PC-9 (cell line): ENCODE measurements around the gene JKAMP. TPM values are rescaled to one million over a fixed set of nuclear protein-coding genes. Genes with fewer than 3 reads are reported as not detected.

Experiments
- BruUV-seq: library from RNA; stranded (reverse); fragments of 400-500 nt; replicated peaks from 2 replicates; lab custom pipeline; 2021; lab: Mats Ljungman, UMichigan
- CTCF ChIA-PET: fragments of 300-600 bp; sonication (Branson Sonifier 250); formaldehyde crosslinking; loops from one replicate; lab custom pipeline; 2022; ENCODE audit warnings: antibody characterized with exemption; lab: Charles Lee
- POLR2A ChIA-PET: fragments of 300-600 bp; sonication (Branson Sonifier 250); formaldehyde crosslinking; loops from one replicate; lab custom pipeline; 2022; ENCODE audit warnings: antibody characterized with exemption; ENCODE audit not compliant: unreplicated experiment; lab: Charles Lee
- DNase-seq, 2 experiments: peaks; one replicate each; pipeline versions ENCODE4 v3.0.0 to v3.0.0-alpha.2; 2015 to 2022; ENCODE audit warnings: mixed read lengths in 1 of 2
- H2AFZ ChIP-seq: fragments of 200-600 bp; sonication (generic); 2 replicates; pipeline ENCODE4 v1.8.1; 2017; ENCODE audit warnings: antibody characterized with exemption
- H3F3A ChIP-seq: fragments of 200-600 bp; sonication (generic); 2 replicates; pipeline ENCODE4 v1.8.1; 2017; ENCODE audit warnings: antibody characterized with exemption, mild to moderate bottlenecking, low read depth; ENCODE audit not compliant: insufficient read depth
- H3K27ac ChIP-seq: fragments of 200-600 bp; sonication (generic); 2 replicates; pipeline ENCODE4 v1.6.1; 2016; ENCODE audit warnings: mixed run types
- H3K27me3 ChIP-seq: fragments of 200-600 bp; sonication (generic); 2 replicates; pipeline ENCODE4 v1.6.1; 2016; ENCODE audit warnings: low read depth, mixed run types; ENCODE audit not compliant: insufficient read depth
- H3K36me3 ChIP-seq: fragments of 200-600 bp; sonication (generic); 2 replicates; pipeline ENCODE4 v1.6.1; 2016; ENCODE audit warnings: low read depth, mixed run types
- H3K4me1 ChIP-seq: fragments of 200-600 bp; sonication (generic); replicated peaks from 2 replicates; pipeline ENCODE4 v1.6.1; 2016; ENCODE audit warnings: mixed run types; ENCODE audit not compliant: insufficient read depth
- H3K4me2 ChIP-seq: fragments of 200-600 bp; sonication (generic); 2 replicates; pipeline ENCODE4 v1.6.1; 2017; ENCODE audit warnings: mixed run types
- H3K4me3 ChIP-seq: fragments of 200-600 bp; sonication (generic); 2 replicates; pipeline ENCODE4 v1.6.1; 2016; ENCODE audit warnings: mixed run types
- H3K79me2 ChIP-seq: fragments of 200-600 bp; sonication (generic); 2 replicates; pipeline ENCODE4 v1.6.1; 2017; ENCODE audit warnings: low read depth, mixed run types
- H3K9me2 ChIP-seq: fragments of 200-600 bp; sonication (generic); 2 replicates; pipeline ENCODE4 v1.8.1; 2017; ENCODE audit warnings: mild to moderate bottlenecking; ENCODE audit not compliant: insufficient read depth
- H3K9me3 ChIP-seq: fragments of 200-600 bp; sonication (generic); 2 replicates; pipeline ENCODE4 v1.8.1; 2016; ENCODE audit warnings: low read depth; ENCODE audit not compliant: insufficient read depth
- H4K20me1 ChIP-seq: fragments of 200-600 bp; sonication (generic); 2 replicates; pipeline ENCODE4 v1.8.1; 2017; ENCODE audit not compliant: insufficient read depth
- CTCF ChIP-seq: fragments of 200-600 bp; sonication (generic); conservative IDR thresholded peaks from 2 replicates; pipeline ENCODE4 v1.6.1; 2017; ENCODE audit warnings: mixed run types, antibody characterized with exemption, mild to moderate bottlenecking, moderate library complexity
- EZH2 ChIP-seq: fragments of 200-600 bp; sonication (generic); IDR thresholded peaks from 2 replicates; pipeline ENCODE4 v1.8.0; 2017; ENCODE audit warnings: antibody characterized with exemption, low read depth
- intact Hi-C: fragments of 100-400 bp; cut with micrococcal nuclease; formaldehyde crosslinking; loops from one replicate; pipeline ENCODE4 v1.10.0; 2022; ENCODE audit not compliant: unreplicated experiment
- total RNA-seq: library from RNA; stranded (reverse); gene quantifications from 2 replicates; pipeline ENCODE4 v1.2.3, GENCODE V29; 2021

Gene JKAMP
- total RNA-seq, 1 experiment from 2014 or later: 60.1 TPM

GRCh38 chr14:59481871-59482540 is 2.3 kb upstream of the JKAMP start:
- Histone ChIP-seq H3K27ac (peak overlapping the region; percentile 96), H3K4me1 (peaks cover 46% of the 10 kb centered on the region), H3K9me3 (no peaks in the 10 kb centered on the region), H4K20me1 (no peaks in the 10 kb centered on the region; the same call in 1 of the 2 replicates), H3K4me3 (peak overlapping the region; percentile 99), H3K79me2 (peaks cover 90% of the 10 kb centered on the region), H3K27me3 (no peaks in the 10 kb centered on the region), H3K36me3 (peaks cover 26% of the 10 kb centered on the region), H3F3A (peaks cover 25% of the 10 kb centered on the region), H3K4me2 (peak overlapping the region; percentile 86), H2AFZ (peak overlapping the region; percentile 67), H3K9me2 (no peaks in the 10 kb centered on the region)
- ChIA-PET POLR2A (interaction anchor here (0.6 kb wide), 2 partner anchors 42 to 309 kb away, joined by 3 read pairs; no protein-coding TSS in a partner anchor), CTCF (no interaction called here)
- intact Hi-C loops: loop anchor here (2.0 to 5.0 kb wide), 3 partner anchors 121 to 610 kb away; partner anchors contain the start of gene PCNX4
- BruUV-seq: no TSS peak
- DNase-seq: peak in 1 of 2 experiments; percentile 74
- TF ChIP-seq EZH2 (no peak), CTCF (no peak)

- Histone ChIP-seq H3K9me2 (no peaks in the 10 kb centered on the region), H3K9me3 (no peaks in the 10 kb centered on the region), H3K27ac (peak overlapping the region; percentile 96), H4K20me1 (no peaks in the 10 kb centered on the region), H3F3A (peaks cover 25% of the 10 kb centered on the region), H3K4me2 (peak overlapping the region; percentile 86), H3K27me3 (no peaks in the 10 kb centered on the region), H3K79me2 (peaks cover 84% of the 10 kb centered on the region), H3K36me3 (peaks cover 24% of the 10 kb centered on the region), H3K4me3 (peak overlapping the region; percentile 99), H3K4me1 (peaks cover 46% of the 10 kb centered on the region), H2AFZ (peak overlapping the region; percentile 67)
- intact Hi-C loops: loop anchor here (2.0 to 5.0 kb wide), 3 partner anchors 122 to 610 kb away; partner anchors contain the start of gene PCNX4
- no peak for TF ChIP-seq EZH2
- TF ChIP-seq CTCF: no peak
- DNase-seq: peak; percentile 62 to 91
- CTCF ChIA-PET: no interaction called here
- POLR2A ChIA-PET: interaction anchor here (0.6 kb wide), 2 partner anchors 43 to 310 kb away, joined by 3 read pairs; no protein-coding TSS in a partner anchor
- BruUV-seq: no TSS peak
Measured at GRCh38 chr14:59482541-59483331, 1.6 kb upstream of the JKAMP start.

- H3K9me3 ChIP-seq: no peaks in the 10 kb centered on the region
Measured at GRCh38 chr14:59483363-59483762, 954 bp upstream of the JKAMP start.

More at GRCh38 chr14:59483363-59483762, 954 bp upstream of the JKAMP start:
- Histone ChIP-seq H3K4me2 (peak overlapping the region; percentile 86), H4K20me1 (no peaks in the 10 kb centered on the region), H3K4me1 (peaks cover 46% of the 10 kb centered on the region), H3K36me3 (peaks cover 26% of the 10 kb centered on the region), H3K27ac (peak overlapping the region; percentile 96), H3F3A (peaks cover 25% of the 10 kb centered on the region), H2AFZ (peak overlapping the region; percentile 84), H3K27me3 (no peaks in the 10 kb centered on the region), H3K9me2 (no peaks in the 10 kb centered on the region), H3K79me2 (peaks cover 78% of the 10 kb centered on the region), H3K4me3 (peak overlapping the region; percentile 99)
- peak in 1 of 2 experiments; percentile 35 for DNase-seq
- POLR2A ChIA-PET: interaction anchor here (0.9 to 1.0 kb wide), 2 partner anchors 141 to 295 kb away, joined by 3 to 7 read pairs; no protein-coding TSS in a partner anchor
- CTCF ChIA-PET: no interaction called here
- no peak for TF ChIP-seq CTCF
- TF ChIP-seq EZH2: no peak
- BruUV-seq: TSS peak; percentile 54
- intact Hi-C loops: loop anchor here (2.0 to 5.0 kb wide), 3 partner anchors 123 to 609 kb away; partner anchors contain the start of gene PCNX4
